Kidney epithelial cell (primary cell): ENCODE results near the gene LMTK2. TPM values are rescaled to one million over a fixed set of nuclear protein-coding genes. Genes with fewer than 3 reads are reported as not detected.

ENCODE experiments used
- DNase-seq: peaks from one replicate; pipeline ENCODE4 v3.0.0-alpha.2; 2010; ENCODE audit warnings: low read depth
- H3K27me3 ChIP-seq: 2 replicates; pipeline ENCODE4 v1.6.0; 2011; ENCODE audit warnings: low read length; ENCODE audit not compliant: control insufficient read depth, insufficient read depth
- H3K36me3 ChIP-seq: 2 replicates; pipeline ENCODE4 v1.5.1; 2011; ENCODE audit warnings: low read length; ENCODE audit not compliant: control insufficient read depth, insufficient read depth
- H3K4me3 ChIP-seq: 2 replicates; pipeline ENCODE4 v1.5.1; 2011; ENCODE audit warnings: low read depth, mild to moderate bottlenecking, control low read depth, low read length
- total RNA-seq: library from RNA; depleted of rRNA; stranded (reverse); fragments of >200 nt; gene quantifications from 2 replicates; pipeline ENCODE4 v1.2.3, GENCODE V29; 2015
- TF ChIP-seq, protein P1 (sequence below): IDR thresholded peaks from 2 replicates; pipeline ENCODE4 v1.5.1; 2011; ENCODE audit warnings: mild to moderate bottlenecking, moderate library complexity, low read length, control low read depth, inconsistent platforms; ENCODE audit not compliant: insufficient read depth, poor library complexity, severe bottlenecking

The LMTK2 gene
- total RNA-seq, 1 donor from 2014 or later: 17.9 TPM

- H3K27me3 ChIP-seq: no peaks in the 10 kb centered on the region
- H3K36me3 ChIP-seq: peaks cover 2% of the 10 kb centered on the region
- TF ChIP-seq, protein P1, sequence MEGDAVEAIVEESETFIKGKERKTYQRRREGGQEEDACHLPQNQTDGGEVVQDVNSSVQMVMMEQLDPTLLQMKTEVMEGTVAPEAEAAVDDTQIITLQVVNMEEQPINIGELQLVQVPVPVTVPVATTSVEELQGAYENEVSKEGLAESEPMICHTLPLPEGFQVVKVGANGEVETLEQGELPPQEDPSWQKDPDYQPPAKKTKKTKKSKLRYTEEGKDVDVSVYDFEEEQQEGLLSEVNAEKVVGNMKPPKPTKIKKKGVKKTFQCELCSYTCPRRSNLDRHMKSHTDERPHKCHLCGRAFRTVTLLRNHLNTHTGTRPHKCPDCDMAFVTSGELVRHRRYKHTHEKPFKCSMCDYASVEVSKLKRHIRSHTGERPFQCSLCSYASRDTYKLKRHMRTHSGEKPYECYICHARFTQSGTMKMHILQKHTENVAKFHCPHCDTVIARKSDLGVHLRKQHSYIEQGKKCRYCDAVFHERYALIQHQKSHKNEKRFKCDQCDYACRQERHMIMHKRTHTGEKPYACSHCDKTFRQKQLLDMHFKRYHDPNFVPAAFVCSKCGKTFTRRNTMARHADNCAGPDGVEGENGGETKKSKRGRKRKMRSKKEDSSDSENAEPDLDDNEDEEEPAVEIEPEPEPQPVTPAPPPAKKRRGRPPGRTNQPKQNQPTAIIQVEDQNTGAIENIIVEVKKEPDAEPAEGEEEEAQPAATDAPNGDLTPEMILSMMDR: no peak
- DNase-seq: no peak
- H3K4me3 ChIP-seq: no peak overlapping the region
These were observed 136.3 kb downstream of the LMTK2 start for GRCh38 chr7:98242934-98243333.

DNA sequence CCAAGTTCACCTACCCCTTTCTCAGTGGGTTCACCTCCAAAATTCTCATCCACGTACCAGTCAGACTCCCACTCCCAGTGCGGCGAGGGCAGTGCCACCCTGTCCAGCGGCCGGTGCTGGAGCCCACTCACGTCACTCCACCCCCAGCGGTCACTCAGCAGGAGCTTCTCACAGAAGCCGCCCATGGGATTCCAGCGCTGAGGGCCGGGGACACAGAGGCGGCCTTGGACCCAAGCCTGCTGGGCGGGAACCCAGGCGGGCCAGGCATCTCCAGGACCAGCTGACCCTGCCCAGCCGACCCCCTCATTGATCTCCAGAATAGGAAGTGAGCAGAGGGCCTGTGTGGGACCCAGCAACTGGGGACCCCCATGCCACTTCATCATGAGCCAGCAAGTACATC is 138.2 kb downstream of the LMTK2 start:
- TF ChIP-seq, protein P1: no peak
- DNase-seq: no peak
- no peaks in the 10 kb centered on the region for H3K27me3 ChIP-seq
- H3K36me3 ChIP-seq: peaks cover 2% of the 10 kb centered on the region
- H3K4me3 ChIP-seq: no peak overlapping the region

DNA sequence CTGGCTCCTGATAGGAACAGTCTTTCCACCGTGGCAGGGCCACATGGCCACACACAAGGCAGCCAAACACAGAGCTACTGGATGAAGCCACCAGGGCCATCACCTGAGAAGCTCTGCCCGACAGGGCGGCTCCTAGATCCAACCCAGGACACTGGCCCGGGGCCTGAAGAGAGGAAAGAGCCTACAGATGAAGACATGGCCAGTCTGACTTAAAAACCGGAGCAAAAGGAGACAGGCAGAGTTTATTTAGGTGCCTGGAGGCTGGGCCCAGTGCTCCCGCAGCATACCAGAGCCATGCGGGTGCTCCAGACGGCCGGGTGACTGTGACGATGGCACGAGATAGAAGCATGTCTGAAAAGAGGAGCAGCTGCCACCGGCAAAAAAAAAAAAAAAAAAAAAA is 141.5 kb downstream of the LMTK2 start:
- H3K27me3 ChIP-seq: no peaks in the 10 kb centered on the region
- no peak for DNase-seq
- peaks cover 2% of the 10 kb centered on the region for H3K36me3 ChIP-seq
- H3K4me3 ChIP-seq: no peak overlapping the region
- TF ChIP-seq, protein P1: no peak

- TF ChIP-seq, protein P1: no peak
- DNase-seq: no peak
- Histone ChIP-seq H3K36me3 (peaks cover under 1% of the 10 kb centered on the region), H3K27me3 (no peaks in the 10 kb centered on the region), H3K4me3 (no peak overlapping the region)
These were observed 142.4 kb downstream of the LMTK2 start for GRCh38 chr7:98249106-98249505.

DNA sequence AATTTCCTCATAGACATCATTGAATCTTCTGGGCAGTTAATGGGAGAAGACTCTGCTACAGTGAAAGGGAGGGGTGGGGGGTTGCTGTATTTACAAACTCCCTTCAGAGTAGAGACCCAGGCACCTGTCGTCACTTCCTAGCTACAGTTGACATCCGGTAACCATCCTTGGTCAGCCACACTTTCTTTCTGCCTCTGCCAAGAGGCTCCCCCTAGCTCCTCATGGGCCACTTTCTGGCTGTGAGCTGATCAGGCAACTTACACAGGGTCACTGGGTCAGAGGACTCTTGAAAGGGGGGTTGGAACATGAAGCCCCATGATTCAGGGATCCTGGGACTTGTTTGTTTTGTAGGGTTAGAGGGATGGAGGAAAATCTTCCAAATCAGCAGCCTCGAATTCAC is 144.1 kb downstream of the LMTK2 start:
- Histone ChIP-seq H3K36me3 (no peaks in the 10 kb centered on the region), H3K27me3 (no peaks in the 10 kb centered on the region), H3K4me3 (no peak overlapping the region)
- no peak for DNase-seq
- TF ChIP-seq, protein P1: no peak

DNA sequence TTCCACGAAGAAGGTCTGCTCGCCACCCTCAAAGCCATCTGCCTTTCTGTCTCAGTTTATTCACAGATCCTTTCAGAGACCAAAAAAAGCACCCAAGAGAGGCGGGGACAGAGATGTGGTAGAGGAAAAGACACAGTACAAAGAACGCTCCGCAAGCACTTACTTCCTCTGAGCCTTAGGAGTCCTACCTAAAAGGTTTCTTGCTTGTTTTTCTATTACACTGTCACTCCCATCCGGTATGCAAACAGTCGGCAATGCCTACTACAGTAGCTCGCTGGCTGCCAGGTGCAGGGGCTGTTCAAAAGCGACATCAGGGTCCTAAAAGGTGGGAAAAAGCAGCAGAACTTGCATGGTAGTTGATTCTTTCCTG is 144.6 kb downstream of the LMTK2 start:
- Histone ChIP-seq H3K36me3 (no peaks in the 10 kb centered on the region), H3K4me3 (peak overlapping the region; percentile 98), H3K27me3 (no peaks in the 10 kb centered on the region)
- DNase-seq: no peak
- TF ChIP-seq, protein P1: no peak
